HL-60 (cell line): Measurements from ENCODE around the gene BTN2A1.
A peak's percentile ranks its signal among the peaks of the same experiment; 100 is the strongest.

Experiments
- DNase-seq, 2 experiments: peaks; one replicate each; pipeline ENCODE4 v3.0.0-alpha.2; 2010 to 2020; ENCODE audit warnings: low read depth in 1 of 2, low spot score in 1 of 2
- H3K27ac ChIP-seq: fragments of 250-450 bp; sonication (Bioruptor Pico); replicated peaks from 2 replicates; pipeline ENCODE4 v1.5.1; 2020; ENCODE audit warnings: mild to moderate bottlenecking, moderate library complexity
- H3K27me3 ChIP-seq: fragments of 250-450 bp; sonication (Bioruptor Pico); 2 replicates; pipeline ENCODE4 v1.5.1; 2021; ENCODE audit warnings: mild to moderate bottlenecking, moderate library complexity; ENCODE audit not compliant: insufficient read depth, poor library complexity, severe bottlenecking
- H3K4me3 ChIP-seq: replicated peaks from 2 replicates; pipeline ENCODE4 v1.5.1; 2011; ENCODE audit warnings: mild to moderate bottlenecking, control low read depth, low read length; ENCODE audit not compliant: insufficient read depth
- GABPA ChIP-seq: IDR thresholded peaks from 2 replicates; pipeline ENCODE4 v1.6.1; 2012; ENCODE audit warnings: low read depth
- POLR2AphosphoS5 ChIP-seq: IDR thresholded peaks from 2 replicates; pipeline ENCODE4 v1.6.1; 2012; ENCODE audit warnings: low read depth
- SPI1 ChIP-seq: IDR thresholded peaks from 2 replicates; pipeline ENCODE4 v1.6.1; 2012; ENCODE audit warnings: low read depth, mild to moderate bottlenecking, borderline replicate concordance
- TF ChIP-seq, protein P1 (sequence below): IDR thresholded peaks from one replicate; pipeline ENCODE4 v1.5.1; 2011; ENCODE audit warnings: low read length, control low read depth, inconsistent platforms; ENCODE audit not compliant: insufficient read depth
- TF ChIP-seq, protein P2 (sequence below): IDR thresholded peaks from 2 replicates; pipeline ENCODE4 v1.6.1; 2012; ENCODE audit warnings: low read depth; ENCODE audit not compliant: insufficient replicate concordance

BTN2A1 gene

DNA sequence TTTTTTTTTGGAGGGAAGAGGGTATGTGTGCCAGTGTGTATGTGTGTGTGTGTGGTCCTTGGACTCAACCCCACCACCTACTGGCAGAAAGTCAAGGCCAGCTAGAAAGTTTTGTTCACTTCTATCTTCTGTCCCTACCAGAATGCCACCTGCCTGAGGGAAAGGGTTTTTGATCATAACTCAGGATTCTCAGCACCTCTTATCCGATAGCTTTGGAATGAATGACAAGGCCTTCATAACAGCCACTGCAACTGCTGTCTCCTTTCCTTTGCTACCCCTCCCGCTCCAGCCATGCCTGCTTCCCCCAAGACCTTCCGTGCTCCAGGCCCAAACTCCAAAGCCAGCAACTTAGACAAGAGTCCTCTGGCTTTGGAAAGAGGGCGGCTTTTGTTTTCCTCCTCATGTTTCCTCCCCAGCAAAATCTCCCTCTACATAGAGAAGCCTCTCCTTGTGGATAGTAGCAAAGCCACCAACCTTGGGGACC, 37.0 kb upstream of the BTN2A1 start:
- no peaks in the 10 kb centered on the region for H3K27me3 ChIP-seq
- TF ChIP-seq, protein P1, sequence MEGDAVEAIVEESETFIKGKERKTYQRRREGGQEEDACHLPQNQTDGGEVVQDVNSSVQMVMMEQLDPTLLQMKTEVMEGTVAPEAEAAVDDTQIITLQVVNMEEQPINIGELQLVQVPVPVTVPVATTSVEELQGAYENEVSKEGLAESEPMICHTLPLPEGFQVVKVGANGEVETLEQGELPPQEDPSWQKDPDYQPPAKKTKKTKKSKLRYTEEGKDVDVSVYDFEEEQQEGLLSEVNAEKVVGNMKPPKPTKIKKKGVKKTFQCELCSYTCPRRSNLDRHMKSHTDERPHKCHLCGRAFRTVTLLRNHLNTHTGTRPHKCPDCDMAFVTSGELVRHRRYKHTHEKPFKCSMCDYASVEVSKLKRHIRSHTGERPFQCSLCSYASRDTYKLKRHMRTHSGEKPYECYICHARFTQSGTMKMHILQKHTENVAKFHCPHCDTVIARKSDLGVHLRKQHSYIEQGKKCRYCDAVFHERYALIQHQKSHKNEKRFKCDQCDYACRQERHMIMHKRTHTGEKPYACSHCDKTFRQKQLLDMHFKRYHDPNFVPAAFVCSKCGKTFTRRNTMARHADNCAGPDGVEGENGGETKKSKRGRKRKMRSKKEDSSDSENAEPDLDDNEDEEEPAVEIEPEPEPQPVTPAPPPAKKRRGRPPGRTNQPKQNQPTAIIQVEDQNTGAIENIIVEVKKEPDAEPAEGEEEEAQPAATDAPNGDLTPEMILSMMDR, result peak; percentile 31
- TF ChIP-seq POLR2AphosphoS5, result no peak
- H3K4me3 ChIP-seq, result no peak overlapping the region; the same call in 1 of the 2 replicates
- DNase-seq, result peak; percentile 27 to 35
- no peak overlapping the region for H3K27ac ChIP-seq

DNA sequence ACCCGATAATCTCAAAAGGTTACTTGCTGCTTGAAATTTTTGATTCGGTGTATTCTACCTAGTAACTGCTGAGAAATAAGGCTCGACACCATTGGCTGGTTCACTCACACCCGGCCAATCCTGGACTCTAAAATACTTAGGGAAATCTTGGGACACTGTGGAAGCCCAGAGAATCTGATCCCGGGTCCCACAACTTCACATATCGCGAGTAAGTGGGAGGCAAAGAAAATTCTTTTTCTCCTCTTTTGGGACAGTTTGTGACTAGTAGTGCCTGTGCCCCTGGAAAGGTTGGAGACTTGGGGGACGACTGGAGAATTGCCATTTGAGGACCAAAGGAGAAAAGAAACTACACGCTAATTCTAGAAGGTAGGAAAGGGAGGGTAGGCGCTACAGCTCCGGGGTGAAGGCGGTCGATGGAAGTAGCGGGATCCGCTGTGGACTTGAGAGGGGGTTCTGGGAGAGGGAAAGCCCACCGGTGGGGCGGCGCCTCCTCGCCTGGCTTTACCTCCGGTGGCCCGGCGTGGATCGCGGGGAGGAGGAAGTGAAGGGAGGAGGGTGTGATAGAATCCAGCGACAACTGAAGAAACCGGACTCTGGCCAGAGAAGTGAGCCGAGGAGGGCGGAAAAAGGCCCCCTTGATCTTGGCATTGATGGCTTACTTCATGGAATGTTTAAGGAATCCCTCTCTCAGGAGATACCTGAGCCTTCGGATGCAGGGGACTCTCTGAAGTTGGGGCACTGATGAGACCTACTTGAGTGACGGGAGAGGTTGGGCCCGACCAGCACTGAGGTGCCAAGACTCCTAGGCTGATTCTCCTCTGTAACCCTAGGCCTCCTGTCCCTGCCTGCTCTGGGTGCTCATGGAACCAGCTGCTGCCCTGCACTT, 36.3 kb upstream of the BTN2A1 start:
- peak overlapping the region; percentile 52 for H3K27ac ChIP-seq
- peak; percentile 38 to 60 for DNase-seq

DNA sequence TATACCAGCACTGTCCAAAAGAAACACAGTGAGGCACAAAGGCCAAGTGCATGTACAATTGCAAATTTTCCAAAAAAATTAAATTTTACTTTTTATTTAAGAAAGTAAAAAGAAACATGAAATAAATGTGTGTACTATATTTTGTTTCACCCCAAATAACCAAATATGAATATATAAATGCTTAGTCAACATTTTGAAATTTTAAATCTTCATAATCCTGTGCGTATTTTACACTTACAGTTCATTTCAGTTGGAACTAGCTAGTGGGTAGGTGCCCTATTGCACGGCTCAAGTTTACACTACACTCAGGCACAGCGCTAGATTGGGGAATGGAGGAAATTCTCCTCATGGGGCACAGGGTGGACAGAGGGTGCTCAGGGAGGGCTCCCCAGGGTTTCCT, 35.4 kb upstream of the BTN2A1 start:
- Histone ChIP-seq H3K27ac (no peak overlapping the region), H3K4me3 (no peak overlapping the region), H3K27me3 (no peaks in the 10 kb centered on the region)
- no peak for TF ChIP-seq POLR2AphosphoS5
- TF ChIP-seq, protein P1, result no peak
- TF ChIP-seq SPI1, result no peak
- TF ChIP-seq, protein P2, sequence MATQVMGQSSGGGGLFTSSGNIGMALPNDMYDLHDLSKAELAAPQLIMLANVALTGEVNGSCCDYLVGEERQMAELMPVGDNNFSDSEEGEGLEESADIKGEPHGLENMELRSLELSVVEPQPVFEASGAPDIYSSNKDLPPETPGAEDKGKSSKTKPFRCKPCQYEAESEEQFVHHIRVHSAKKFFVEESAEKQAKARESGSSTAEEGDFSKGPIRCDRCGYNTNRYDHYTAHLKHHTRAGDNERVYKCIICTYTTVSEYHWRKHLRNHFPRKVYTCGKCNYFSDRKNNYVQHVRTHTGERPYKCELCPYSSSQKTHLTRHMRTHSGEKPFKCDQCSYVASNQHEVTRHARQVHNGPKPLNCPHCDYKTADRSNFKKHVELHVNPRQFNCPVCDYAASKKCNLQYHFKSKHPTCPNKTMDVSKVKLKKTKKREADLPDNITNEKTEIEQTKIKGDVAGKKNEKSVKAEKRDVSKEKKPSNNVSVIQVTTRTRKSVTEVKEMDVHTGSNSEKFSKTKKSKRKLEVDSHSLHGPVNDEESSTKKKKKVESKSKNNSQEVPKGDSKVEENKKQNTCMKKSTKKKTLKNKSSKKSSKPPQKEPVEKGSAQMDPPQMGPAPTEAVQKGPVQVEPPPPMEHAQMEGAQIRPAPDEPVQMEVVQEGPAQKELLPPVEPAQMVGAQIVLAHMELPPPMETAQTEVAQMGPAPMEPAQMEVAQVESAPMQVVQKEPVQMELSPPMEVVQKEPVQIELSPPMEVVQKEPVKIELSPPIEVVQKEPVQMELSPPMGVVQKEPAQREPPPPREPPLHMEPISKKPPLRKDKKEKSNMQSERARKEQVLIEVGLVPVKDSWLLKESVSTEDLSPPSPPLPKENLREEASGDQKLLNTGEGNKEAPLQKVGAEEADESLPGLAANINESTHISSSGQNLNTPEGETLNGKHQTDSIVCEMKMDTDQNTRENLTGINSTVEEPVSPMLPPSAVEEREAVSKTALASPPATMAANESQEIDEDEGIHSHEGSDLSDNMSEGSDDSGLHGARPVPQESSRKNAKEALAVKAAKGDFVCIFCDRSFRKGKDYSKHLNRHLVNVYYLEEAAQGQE, result no peak
- no peak for TF ChIP-seq GABPA
- no peak for DNase-seq

More for the DNA sequence above, 36.3 kb upstream of the BTN2A1 start:
- no peaks in the 10 kb centered on the region for H3K27me3 ChIP-seq
- TF ChIP-seq GABPA (no peak), SPI1 (peak; percentile 64; the same call in 1 of the 2 replicates)
- peak overlapping the region; percentile 81 for H3K4me3 ChIP-seq

DNA sequence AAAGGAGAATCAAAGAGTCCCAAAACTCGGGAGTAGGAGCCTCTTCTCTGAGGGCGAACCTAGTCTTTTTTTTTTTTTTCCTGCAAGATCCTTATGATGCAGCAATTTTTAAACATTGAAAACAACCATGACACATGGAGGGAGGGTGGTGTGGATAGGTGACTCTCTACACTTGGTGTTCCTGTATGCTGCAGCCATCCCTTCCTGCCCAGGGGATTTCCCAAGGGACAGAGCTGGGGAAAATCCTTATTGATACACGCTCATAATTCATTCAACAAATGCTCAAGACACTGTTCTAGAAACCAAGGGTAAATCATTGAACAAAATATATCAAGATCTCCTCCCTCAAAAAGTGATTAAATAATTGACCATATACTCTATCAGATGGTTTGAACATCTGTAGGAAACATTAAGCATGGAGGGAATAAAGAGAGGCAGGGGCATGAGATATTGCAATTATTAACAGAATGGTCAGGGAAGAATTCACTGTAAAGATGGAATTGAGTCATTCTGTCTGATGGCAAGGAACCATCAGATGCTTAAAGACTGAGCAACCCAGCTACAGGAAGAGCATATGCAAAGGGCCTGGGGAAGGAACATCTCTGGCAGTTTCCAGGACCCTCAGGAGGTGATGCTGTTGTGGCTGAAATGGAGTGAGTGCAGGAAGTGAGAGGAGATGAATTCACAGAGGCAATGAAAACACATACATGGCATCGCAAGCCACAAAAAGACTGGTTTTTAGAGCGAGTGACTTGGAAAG, 30.9 kb upstream of the BTN2A1 start:
- H3K4me3 ChIP-seq, result no peak overlapping the region
- no peaks in the 10 kb centered on the region for H3K27me3 ChIP-seq
- TF ChIP-seq, protein P2, result no peak
- TF ChIP-seq SPI1 (no peak), GABPA (no peak), POLR2AphosphoS5 (no peak)
- TF ChIP-seq, protein P1, result no peak
- no peak overlapping the region for H3K27ac ChIP-seq
- DNase-seq, result no peak
